Neural cell (in vitro differentiated cells): ENCODE data around the gene FCHSD2. TPM values are rescaled to one million over a fixed set of nuclear protein-coding genes. Genes with fewer than 3 reads are reported as not detected.
A peak's percentile ranks its signal among the peaks of the same experiment; 100 is the strongest.
"Not testable (repeated sequence)": the region's sequence is repeated elsewhere in the genome, so short reads cannot be mapped to it uniquely, and the experiment has no call there.

Experiments used
- H2AFZ ChIP-seq: fragments of 200-600, 300-800 bp; sonication (generic), shearing (Covaris generic); 2 replicates; pipeline ENCODE4 v1.6.0; 2014; ENCODE audit warnings: low read depth, mild to moderate bottlenecking, antibody characterized with exemption, low read length, moderate library complexity
- H3F3A ChIP-seq: fragments of 200-600 bp; shearing (Covaris generic); 2 replicates; pipeline ENCODE4 v1.6.1; 2016; ENCODE audit warnings: mild to moderate bottlenecking, moderate library complexity, mixed read lengths, antibody characterized with exemption, low read length; ENCODE audit not compliant: insufficient read depth, poor library complexity, severe bottlenecking
- H3K27ac ChIP-seq: fragments of 200-600, 300-800 bp; sonication (generic), shearing (Covaris generic); 2 replicates; pipeline ENCODE4 v1.5.1; 2014; ENCODE audit warnings: mild to moderate bottlenecking, low read length, moderate library complexity
- H3K27me3 ChIP-seq: fragments of 300-800, 200-600 bp; sonication (generic), shearing (Covaris generic); 2 replicates; pipeline ENCODE4 v1.6.0; 2014; ENCODE audit warnings: mild to moderate bottlenecking, low read depth, low read length, moderate library complexity; ENCODE audit not compliant: insufficient read depth
- H3K36me3 ChIP-seq: fragments of 300-800, 200-600 bp; sonication (generic), shearing (Covaris generic); 2 replicates; pipeline ENCODE4 v1.5.1; 2014; ENCODE audit warnings: mild to moderate bottlenecking, antibody characterized with exemption, low read length, moderate library complexity; ENCODE audit not compliant: insufficient read depth
- H3K4me2 ChIP-seq: fragments of 300-800, 200-600 bp; sonication (generic), shearing (Covaris generic); 2 replicates; pipeline ENCODE4 v1.6.0; 2014; ENCODE audit warnings: mild to moderate bottlenecking, low read length
- H3K4me3 ChIP-seq: fragments of 300-800, 200-600 bp; sonication (generic), shearing (Covaris generic); 2 replicates; pipeline ENCODE4 v1.5.1; 2014; ENCODE audit warnings: mild to moderate bottlenecking, low read length, moderate library complexity
- H3K79me2 ChIP-seq: fragments of 200-600 bp; shearing (Covaris generic); replicated peaks from 2 replicates; pipeline ENCODE4 v1.6.0; 2014; ENCODE audit warnings: mild to moderate bottlenecking, low read length, moderate library complexity; ENCODE audit not compliant: insufficient read depth
- H3K9ac ChIP-seq: fragments of 300-800, 200-600 bp; sonication (generic), shearing (Covaris generic); 2 replicates; pipeline ENCODE4 v1.6.1; 2016; ENCODE audit warnings: mild to moderate bottlenecking, low read length, mixed read lengths
- H3K9me2 ChIP-seq: fragments of 200-600 bp; shearing (Covaris generic); 2 replicates; pipeline ENCODE4 v1.6.1; 2016; ENCODE audit warnings: mild to moderate bottlenecking, low read length, mixed read lengths; ENCODE audit not compliant: insufficient read depth
- H3K9me3 ChIP-seq: fragments of 200-600, 300-800 bp; sonication (generic), shearing (Covaris generic); 2 replicates; pipeline ENCODE4 v1.6.1; 2016; ENCODE audit warnings: mild to moderate bottlenecking, mixed run types, low read length, moderate library complexity, mixed read lengths
- H4K20me1 ChIP-seq: fragments of 200-600 bp; shearing (Covaris generic); 2 replicates; pipeline ENCODE4 v1.6.1; 2016; ENCODE audit warnings: mild to moderate bottlenecking, mixed run types; ENCODE audit not compliant: insufficient read depth
- EP300 ChIP-seq: fragments of 450-650 bp; conservative IDR thresholded peaks from 2 replicates; pipeline ENCODE4 v1.6.1; 2014; ENCODE audit warnings: antibody characterized with exemption, mild to moderate bottlenecking, moderate library complexity; ENCODE audit not compliant: poor library complexity, severe bottlenecking
- EZH2 ChIP-seq: fragments of 200-600, 300-800 bp; shearing (Covaris generic), sonication (generic); IDR thresholded peaks from 2 replicates; pipeline ENCODE4 v1.6.1; 2014; ENCODE audit warnings: antibody characterized with exemption, low read length, borderline replicate concordance, mild to moderate bottlenecking; ENCODE audit not compliant: insufficient read depth, poor library complexity, severe bottlenecking
- POLR2AphosphoS5 ChIP-seq: IDR thresholded peaks from 2 replicates; pipeline ENCODE4 v1.6.1; 2012
- RAD21 ChIP-seq: fragments of 450-650 bp; conservative IDR thresholded peaks from 2 replicates; pipeline ENCODE4 v1.6.1; 2014; ENCODE audit warnings: antibody characterized with exemption, mild to moderate bottlenecking, moderate library complexity
- SMC3 ChIP-seq: fragments of 450-650 bp; conservative IDR thresholded peaks from 2 replicates; pipeline ENCODE4 v1.6.1; 2014; ENCODE audit warnings: antibody characterized with exemption, mild to moderate bottlenecking, moderate library complexity; ENCODE audit not compliant: poor library complexity
- TAF1 ChIP-seq: IDR thresholded peaks from 2 replicates; pipeline ENCODE4 v1.6.1; 2012; ENCODE audit warnings: low read depth
- polyA plus RNA-seq: library from polyadenylated mRNA; depleted of rRNA; stranded (reverse); fragments of >200 nt; gene quantifications from 2 replicates; pipeline ENCODE4 v1.2.3, GENCODE V29; 2014
- TF ChIP-seq, protein P1 (sequence below): IDR thresholded peaks from 2 replicates; pipeline ENCODE4 v1.6.1; 2012; ENCODE audit warnings: borderline replicate concordance
- TF ChIP-seq, protein P2 (sequence below): fragments of 450-650 bp; IDR thresholded peaks from 2 replicates; pipeline ENCODE4 v1.5.1; 2014; ENCODE audit warnings: antibody characterized with exemption, mild to moderate bottlenecking, moderate library complexity; ENCODE audit not compliant: poor library complexity, severe bottlenecking

The FCHSD2 gene
- polyA plus RNA-seq, 1 donor from 2014 or later = 40.8 TPM

DNA sequence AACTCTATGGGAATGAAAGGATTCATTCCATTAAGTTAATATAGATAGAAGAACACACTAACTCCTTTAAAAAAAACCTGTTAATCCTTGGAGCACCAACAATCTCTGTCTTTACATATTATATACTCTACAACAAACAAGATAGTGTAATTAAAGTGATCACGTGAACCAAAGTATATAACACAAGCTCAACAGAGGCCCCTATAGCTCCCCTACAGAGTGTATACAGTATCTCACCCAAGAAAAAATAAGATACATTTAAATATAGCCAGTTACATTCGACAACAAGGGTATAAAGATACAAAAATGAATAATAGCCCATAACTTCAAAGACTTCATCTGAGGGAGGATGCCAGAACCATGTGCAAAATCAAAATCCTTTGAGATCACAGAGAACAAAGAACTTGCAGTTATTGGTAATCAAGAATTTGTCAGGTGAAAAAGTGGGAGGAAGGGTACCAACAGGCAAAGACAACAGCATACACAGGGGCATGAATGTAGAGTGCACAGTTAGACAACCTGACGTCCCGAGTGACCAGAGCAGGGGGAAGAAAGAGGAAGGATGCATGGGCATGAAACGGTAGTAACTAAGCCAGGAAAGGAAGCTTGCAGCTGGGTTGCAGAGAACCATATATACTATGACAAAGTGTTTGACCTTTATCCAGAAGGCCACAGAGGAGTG is 4.7 kb downstream of the FCHSD2 start:
- H3K9me2 ChIP-seq = no peaks in the 10 kb centered on the region
- no peak overlapping the region for H3K9ac ChIP-seq
- no peaks in the 10 kb centered on the region for H3K27me3 ChIP-seq
- TF ChIP-seq EP300 = no peak
- TF ChIP-seq, protein P1, sequence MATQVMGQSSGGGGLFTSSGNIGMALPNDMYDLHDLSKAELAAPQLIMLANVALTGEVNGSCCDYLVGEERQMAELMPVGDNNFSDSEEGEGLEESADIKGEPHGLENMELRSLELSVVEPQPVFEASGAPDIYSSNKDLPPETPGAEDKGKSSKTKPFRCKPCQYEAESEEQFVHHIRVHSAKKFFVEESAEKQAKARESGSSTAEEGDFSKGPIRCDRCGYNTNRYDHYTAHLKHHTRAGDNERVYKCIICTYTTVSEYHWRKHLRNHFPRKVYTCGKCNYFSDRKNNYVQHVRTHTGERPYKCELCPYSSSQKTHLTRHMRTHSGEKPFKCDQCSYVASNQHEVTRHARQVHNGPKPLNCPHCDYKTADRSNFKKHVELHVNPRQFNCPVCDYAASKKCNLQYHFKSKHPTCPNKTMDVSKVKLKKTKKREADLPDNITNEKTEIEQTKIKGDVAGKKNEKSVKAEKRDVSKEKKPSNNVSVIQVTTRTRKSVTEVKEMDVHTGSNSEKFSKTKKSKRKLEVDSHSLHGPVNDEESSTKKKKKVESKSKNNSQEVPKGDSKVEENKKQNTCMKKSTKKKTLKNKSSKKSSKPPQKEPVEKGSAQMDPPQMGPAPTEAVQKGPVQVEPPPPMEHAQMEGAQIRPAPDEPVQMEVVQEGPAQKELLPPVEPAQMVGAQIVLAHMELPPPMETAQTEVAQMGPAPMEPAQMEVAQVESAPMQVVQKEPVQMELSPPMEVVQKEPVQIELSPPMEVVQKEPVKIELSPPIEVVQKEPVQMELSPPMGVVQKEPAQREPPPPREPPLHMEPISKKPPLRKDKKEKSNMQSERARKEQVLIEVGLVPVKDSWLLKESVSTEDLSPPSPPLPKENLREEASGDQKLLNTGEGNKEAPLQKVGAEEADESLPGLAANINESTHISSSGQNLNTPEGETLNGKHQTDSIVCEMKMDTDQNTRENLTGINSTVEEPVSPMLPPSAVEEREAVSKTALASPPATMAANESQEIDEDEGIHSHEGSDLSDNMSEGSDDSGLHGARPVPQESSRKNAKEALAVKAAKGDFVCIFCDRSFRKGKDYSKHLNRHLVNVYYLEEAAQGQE = no peak
- TF ChIP-seq RAD21 = no peak
- no peak for TF ChIP-seq SMC3
- TF ChIP-seq POLR2AphosphoS5 = no peak
- TF ChIP-seq TAF1 = no peak
- TF ChIP-seq EZH2 = no peak
- TF ChIP-seq, protein P2, sequence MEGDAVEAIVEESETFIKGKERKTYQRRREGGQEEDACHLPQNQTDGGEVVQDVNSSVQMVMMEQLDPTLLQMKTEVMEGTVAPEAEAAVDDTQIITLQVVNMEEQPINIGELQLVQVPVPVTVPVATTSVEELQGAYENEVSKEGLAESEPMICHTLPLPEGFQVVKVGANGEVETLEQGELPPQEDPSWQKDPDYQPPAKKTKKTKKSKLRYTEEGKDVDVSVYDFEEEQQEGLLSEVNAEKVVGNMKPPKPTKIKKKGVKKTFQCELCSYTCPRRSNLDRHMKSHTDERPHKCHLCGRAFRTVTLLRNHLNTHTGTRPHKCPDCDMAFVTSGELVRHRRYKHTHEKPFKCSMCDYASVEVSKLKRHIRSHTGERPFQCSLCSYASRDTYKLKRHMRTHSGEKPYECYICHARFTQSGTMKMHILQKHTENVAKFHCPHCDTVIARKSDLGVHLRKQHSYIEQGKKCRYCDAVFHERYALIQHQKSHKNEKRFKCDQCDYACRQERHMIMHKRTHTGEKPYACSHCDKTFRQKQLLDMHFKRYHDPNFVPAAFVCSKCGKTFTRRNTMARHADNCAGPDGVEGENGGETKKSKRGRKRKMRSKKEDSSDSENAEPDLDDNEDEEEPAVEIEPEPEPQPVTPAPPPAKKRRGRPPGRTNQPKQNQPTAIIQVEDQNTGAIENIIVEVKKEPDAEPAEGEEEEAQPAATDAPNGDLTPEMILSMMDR = no peak
- H2AFZ ChIP-seq = no peak overlapping the region
- no peak overlapping the region for H3K27ac ChIP-seq
- peaks cover 56% of the 10 kb centered on the region for H3K79me2 ChIP-seq
- H3K4me2 ChIP-seq = no peak overlapping the region
- H3K4me3 ChIP-seq = peak overlapping the region; percentile 10
- no peaks in the 10 kb centered on the region for H3K9me3 ChIP-seq
- no peaks in the 10 kb centered on the region for H3K36me3 ChIP-seq
- peaks cover 3% of the 10 kb centered on the region for H3F3A ChIP-seq
- H4K20me1 ChIP-seq = no peaks in the 10 kb centered on the region

DNA sequence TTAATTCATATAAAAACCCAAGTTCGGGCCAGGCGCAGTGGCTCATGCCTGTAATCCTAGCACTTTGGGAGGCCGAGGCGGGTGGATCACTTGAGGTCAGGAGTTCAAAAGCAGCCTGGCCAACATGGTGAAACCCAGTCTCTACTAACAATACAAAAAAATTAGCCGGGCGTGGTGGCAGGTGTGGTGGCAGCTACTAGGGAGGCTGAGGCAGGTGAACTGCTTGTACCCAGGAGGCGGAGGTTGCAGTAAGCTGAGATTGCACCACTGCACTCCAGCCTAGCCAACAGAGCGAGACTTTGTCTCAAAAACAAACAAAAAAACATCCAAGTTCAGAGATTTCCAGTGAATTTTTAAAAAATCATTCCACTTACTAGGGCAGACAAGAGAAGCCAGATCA is 5.4 kb downstream of the FCHSD2 start:
- H3K27ac ChIP-seq, H3K9me2 ChIP-seq, H3K4me3 ChIP-seq, H3F3A ChIP-seq, H3K27me3 ChIP-seq, H4K20me1 ChIP-seq, H3K9me3 ChIP-seq, H2AFZ ChIP-seq, H3K36me3 ChIP-seq, H3K4me2 ChIP-seq, H3K9ac ChIP-seq: not testable (repeated sequence)
- H3K79me2 ChIP-seq = peaks cover 56% of the 10 kb centered on the region
